ENCODE data around the gene COG1. TPM values are rescaled to one million over a fixed set of nuclear protein-coding genes. Genes with fewer than 3 reads are reported as not detected.

Gene COG1
- total RNA-seq, 1 experiment from 2014 or later: 26.5 TPM

GRCh38 chr17:73227944-73228343, 35.1 kb downstream of the COG1 start:
- Histone ChIP-seq H2BK15ac (ENCODE audit: low read depth, low read length) (no peak overlapping the region), H2BK12ac (ENCODE audit: insufficient read length, low read depth, low read length) (no peak overlapping the region), H4K8ac (replicated peaks; ENCODE audit: insufficient read length, low read depth, low read length) (no peak overlapping the region), H3T11ph (ENCODE audit: low read length) (no peak overlapping the region), H3K4ac (ENCODE audit: low read depth, low read length) (no peak overlapping the region), H3K27me3 (ENCODE audit: insufficient read depth, low read length) (no peaks in the 10 kb centered on the region), H3K4me2 (ENCODE audit: insufficient read depth, insufficient read length, low read length) (no peak overlapping the region), H3K9ac (ENCODE audit: extremely low read depth, insufficient read length, low read length) (no peak overlapping the region), H4K91ac (ENCODE audit: insufficient read length, low read depth, low read length) (no peak overlapping the region), H2BK120ac (ENCODE audit: low read depth, low read length, poor library complexity, severe bottlenecking) (no peak overlapping the region), H3K4me1 (ENCODE audit: insufficient read depth, low read length) (peaks cover 6% of the 10 kb centered on the region; the same call in 1 of the 2 replicates), H3K56ac (ENCODE audit: insufficient read length, low read depth, low read length) (no peak overlapping the region), H3K14ac (ENCODE audit: insufficient read depth, low read length) (no peak overlapping the region), H2AFZ (ENCODE audit: low read length) (no peak overlapping the region), H2BK5ac (ENCODE audit: insufficient read length, low read length) (no peak overlapping the region), H3K23ac (ENCODE audit: insufficient read length, low read depth, low read length) (no peak overlapping the region), H3K79me1 (ENCODE audit: insufficient read depth, low read depth, low read length, poor library complexity, severe bottlenecking) (peaks cover 3% of the 10 kb centered on the region), H4K5ac (ENCODE audit: insufficient read length, low read depth, low read length) (no peak overlapping the region), H3K9me3 (ENCODE audit: control insufficient read depth, low read depth, low read length) (no peaks in the 10 kb centered on the region), H2AK5ac (ENCODE audit: insufficient read length, low read length) (no peak overlapping the region), H3K79me2 (ENCODE audit: insufficient read depth, low read length) (peaks cover 37% of the 10 kb centered on the region), H3K23me2 (ENCODE audit: insufficient read length, low read depth, low read length, poor library complexity, severe bottlenecking) (peaks cover 8% of the 10 kb centered on the region), H2BK20ac (ENCODE audit: low read depth, low read length, poor library complexity, severe bottlenecking) (no peak overlapping the region), H3K27ac (ENCODE audit: insufficient read length, low read depth, low read length) (no peak overlapping the region), H4K20me1 (ENCODE audit: control insufficient read depth, insufficient read depth, insufficient read length) (no peaks in the 10 kb centered on the region), H3K18ac (ENCODE audit: insufficient read length, low read depth, low read length) (no peak overlapping the region)
- Mint-ChIP-seq H3K4me3 (no peak overlapping the region), H3K36me3 (ENCODE audit: insufficient read depth in 1 of 3, low read depth in 3 of 3) (peaks cover 4 to 20% (median 16%) of the 10 kb centered on the region in 3 experiments; a peak in 5 of 7 replicates), H3K27me3 (ENCODE audit: low read depth) (no peaks in the 10 kb centered on the region), H3K4me1 (peaks cover 44 to 47% of the 10 kb centered on the region in 2 experiments), H3K9me3 (no peaks in the 10 kb centered on the region; a peak in 1 of 5 replicates), H3K27ac (peak overlapping the region in 1 of 3 experiments; percentile 89; a peak in 1 of 7 replicates)
- no peak for DNase-seq
- no peak for TF ChIP-seq CTCF (conservative IDR thresholded peaks at IDR 0.05)
- WGBS (ENCODE audit: extremely low coverage, insufficient read length, low lambda C conversion rate): no CpG with 5 or more reads among the region's 6 CpGs
